WTC11 (cell line): Measurements from ENCODE around the gene ZNF487.

Experiments
- CREB1 ChIP-seq: sonication (generic); formaldehyde crosslinking; IDR thresholded peaks from 2 replicates; pipeline ENCODE4 v1.8.0; 2023; ENCODE audit warnings: mild to moderate bottlenecking, missing genetic modification reagents
- FOXP1 ChIP-seq: sonication (generic); formaldehyde crosslinking; IDR thresholded peaks from 2 replicates; pipeline ENCODE4 v1.8.0; 2022; ENCODE audit warnings: missing genetic modification reagents, mild to moderate bottlenecking, moderate library complexity, borderline replicate concordance
- NR3C1 ChIP-seq: sonication (generic); formaldehyde crosslinking; conservative IDR thresholded peaks from 2 replicates; pipeline ENCODE4 v1.8.1; 2023; ENCODE audit warnings: low read depth, mild to moderate bottlenecking, missing genetic modification reagents
- SMAD4 ChIP-seq: sonication (generic); formaldehyde crosslinking; IDR thresholded peaks from 2 replicates; pipeline ENCODE4 v1.8.0; 2022; ENCODE audit warnings: mild to moderate bottlenecking, missing genetic modification reagents
- SP1 ChIP-seq: sonication (generic); formaldehyde crosslinking; conservative IDR thresholded peaks from 2 replicates; pipeline ENCODE4 v1.8.1; 2022; ENCODE audit warnings: missing genetic modification reagents
- TEAD4 ChIP-seq: sonication (generic); formaldehyde crosslinking; IDR thresholded peaks from 2 replicates; pipeline ENCODE4 v1.8.0; 2022; ENCODE audit warnings: mild to moderate bottlenecking, missing genetic modification reagents
- ZNF317 ChIP-seq: sonication (generic); formaldehyde crosslinking; IDR thresholded peaks from 2 replicates; pipeline ENCODE4 v1.8.1; 2023; ENCODE audit warnings: low read depth, mild to moderate bottlenecking, moderate library complexity, missing genetic modification reagents, borderline replicate concordance
- TF ChIP-seq, protein P1 (sequence below): fragments of 200-600 bp; IDR thresholded peaks from 2 replicates; pipeline ENCODE4 v1.8.0; 2022; ENCODE audit warnings: antibody characterized with exemption
- TF ChIP-seq, protein P2 (sequence below): sonication (generic); formaldehyde crosslinking; IDR thresholded peaks from 2 replicates; pipeline ENCODE4 v1.8.0; 2022; ENCODE audit warnings: mild to moderate bottlenecking, missing genetic modification reagents
- TF ChIP-seq, protein P3 (sequence below): sonication (generic); formaldehyde crosslinking; IDR thresholded peaks from 2 replicates; pipeline ENCODE4 v1.8.1; 2023; ENCODE audit warnings: mild to moderate bottlenecking, missing genetic modification reagents, borderline replicate concordance

GRCh38 chr10:43409385-43410109 is 27.4 kb upstream of the ZNF487 start:
- TF ChIP-seq FOXP1, result no peak
- TF ChIP-seq SMAD4, result no peak
- TF ChIP-seq, protein P1, sequence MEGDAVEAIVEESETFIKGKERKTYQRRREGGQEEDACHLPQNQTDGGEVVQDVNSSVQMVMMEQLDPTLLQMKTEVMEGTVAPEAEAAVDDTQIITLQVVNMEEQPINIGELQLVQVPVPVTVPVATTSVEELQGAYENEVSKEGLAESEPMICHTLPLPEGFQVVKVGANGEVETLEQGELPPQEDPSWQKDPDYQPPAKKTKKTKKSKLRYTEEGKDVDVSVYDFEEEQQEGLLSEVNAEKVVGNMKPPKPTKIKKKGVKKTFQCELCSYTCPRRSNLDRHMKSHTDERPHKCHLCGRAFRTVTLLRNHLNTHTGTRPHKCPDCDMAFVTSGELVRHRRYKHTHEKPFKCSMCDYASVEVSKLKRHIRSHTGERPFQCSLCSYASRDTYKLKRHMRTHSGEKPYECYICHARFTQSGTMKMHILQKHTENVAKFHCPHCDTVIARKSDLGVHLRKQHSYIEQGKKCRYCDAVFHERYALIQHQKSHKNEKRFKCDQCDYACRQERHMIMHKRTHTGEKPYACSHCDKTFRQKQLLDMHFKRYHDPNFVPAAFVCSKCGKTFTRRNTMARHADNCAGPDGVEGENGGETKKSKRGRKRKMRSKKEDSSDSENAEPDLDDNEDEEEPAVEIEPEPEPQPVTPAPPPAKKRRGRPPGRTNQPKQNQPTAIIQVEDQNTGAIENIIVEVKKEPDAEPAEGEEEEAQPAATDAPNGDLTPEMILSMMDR, result no peak
- TF ChIP-seq ZNF317 (CRISPR knock-in tag), result no peak
- no peak for TF ChIP-seq TEAD4
- TF ChIP-seq, protein P2, sequence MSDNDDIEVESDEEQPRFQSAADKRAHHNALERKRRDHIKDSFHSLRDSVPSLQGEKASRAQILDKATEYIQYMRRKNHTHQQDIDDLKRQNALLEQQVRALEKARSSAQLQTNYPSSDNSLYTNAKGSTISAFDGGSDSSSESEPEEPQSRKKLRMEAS (CRISPR knock-in tag), result no peak
- TF ChIP-seq CREB1 (CRISPR knock-in tag), result no peak
- TF ChIP-seq, protein P3, sequence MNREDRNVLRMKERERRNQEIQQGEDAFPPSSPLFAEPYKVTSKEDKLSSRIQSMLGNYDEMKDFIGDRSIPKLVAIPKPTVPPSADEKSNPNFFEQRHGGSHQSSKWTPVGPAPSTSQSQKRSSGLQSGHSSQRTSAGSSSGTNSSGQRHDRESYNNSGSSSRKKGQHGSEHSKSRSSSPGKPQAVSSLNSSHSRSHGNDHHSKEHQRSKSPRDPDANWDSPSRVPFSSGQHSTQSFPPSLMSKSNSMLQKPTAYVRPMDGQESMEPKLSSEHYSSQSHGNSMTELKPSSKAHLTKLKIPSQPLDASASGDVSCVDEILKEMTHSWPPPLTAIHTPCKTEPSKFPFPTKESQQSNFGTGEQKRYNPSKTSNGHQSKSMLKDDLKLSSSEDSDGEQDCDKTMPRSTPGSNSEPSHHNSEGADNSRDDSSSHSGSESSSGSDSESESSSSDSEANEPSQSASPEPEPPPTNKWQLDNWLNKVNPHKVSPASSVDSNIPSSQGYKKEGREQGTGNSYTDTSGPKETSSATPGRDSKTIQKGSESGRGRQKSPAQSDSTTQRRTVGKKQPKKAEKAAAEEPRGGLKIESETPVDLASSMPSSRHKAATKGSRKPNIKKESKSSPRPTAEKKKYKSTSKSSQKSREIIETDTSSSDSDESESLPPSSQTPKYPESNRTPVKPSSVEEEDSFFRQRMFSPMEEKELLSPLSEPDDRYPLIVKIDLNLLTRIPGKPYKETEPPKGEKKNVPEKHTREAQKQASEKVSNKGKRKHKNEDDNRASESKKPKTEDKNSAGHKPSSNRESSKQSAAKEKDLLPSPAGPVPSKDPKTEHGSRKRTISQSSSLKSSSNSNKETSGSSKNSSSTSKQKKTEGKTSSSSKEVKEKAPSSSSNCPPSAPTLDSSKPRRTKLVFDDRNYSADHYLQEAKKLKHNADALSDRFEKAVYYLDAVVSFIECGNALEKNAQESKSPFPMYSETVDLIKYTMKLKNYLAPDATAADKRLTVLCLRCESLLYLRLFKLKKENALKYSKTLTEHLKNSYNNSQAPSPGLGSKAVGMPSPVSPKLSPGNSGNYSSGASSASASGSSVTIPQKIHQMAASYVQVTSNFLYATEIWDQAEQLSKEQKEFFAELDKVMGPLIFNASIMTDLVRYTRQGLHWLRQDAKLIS (CRISPR knock-in tag), result no peak
- no peak for TF ChIP-seq SP1 (CRISPR knock-in tag)
- no peak for TF ChIP-seq NR3C1 (CRISPR knock-in tag)
